ENCODE data around the gene PHC2.

Gene PHC2

GRCh38 chr1:33359931-33360330 lies 71.0 kb downstream of the PHC2 start:
- in situ Hi-C loops (cut with MboI; ENCODE audit: low sequenced_read_pairs): no loop called here
- no peaks in the 10 kb centered on the region for H3K9me3 ChIP-seq
- no peak overlapping the region for H3K4me3 ChIP-seq
- no peaks in the 10 kb centered on the region for H3K36me3 ChIP-seq (replicated peaks)
- H3K4me1 ChIP-seq: peaks cover 17% of the 10 kb centered on the region
- no peaks in the 10 kb centered on the region for H3K27me3 ChIP-seq (ENCODE audit: low read depth)
- no peak for DNase-seq (ENCODE audit: low spot score in 2 of 2)

GRCh38 chr1:33358795-33359503 lies 71.9 kb downstream of the PHC2 start:
- Histone ChIP-seq H3K9me3 (no peaks in the 10 kb centered on the region), H3K27me3 (ENCODE audit: low read depth) (no peaks in the 10 kb centered on the region), H3K4me3 (no peak overlapping the region), H3K36me3 (replicated peaks) (no peaks in the 10 kb centered on the region), H3K4me1 (peaks cover 15% of the 10 kb centered on the region)
- DNase-seq (ENCODE audit: low spot score in 2 of 2): no peak
- in situ Hi-C loops (cut with MboI; ENCODE audit: low sequenced_read_pairs): no loop called here

- no peak overlapping the region for H3K4me3 ChIP-seq
- peaks cover 8% of the 10 kb centered on the region for H3K4me1 ChIP-seq
- no peaks in the 10 kb centered on the region for H3K36me3 ChIP-seq (replicated peaks)
- in situ Hi-C loops (cut with MboI; ENCODE audit: low sequenced_read_pairs): no loop called here
- no peak for DNase-seq (ENCODE audit: low spot score in 2 of 2)
- no peaks in the 10 kb centered on the region for H3K9me3 ChIP-seq
- no peaks in the 10 kb centered on the region for H3K27me3 ChIP-seq (ENCODE audit: low read depth)
Measured at GRCh38 chr1:33358114-33358794, 72.6 kb downstream of the PHC2 start.

- H3K27me3 ChIP-seq (ENCODE audit: low read depth): no peaks in the 10 kb centered on the region
- H3K4me3 ChIP-seq: no peak overlapping the region
- in situ Hi-C loops (cut with MboI; ENCODE audit: low sequenced_read_pairs): no loop called here
- no peaks in the 10 kb centered on the region for H3K36me3 ChIP-seq (replicated peaks)
- H3K9me3 ChIP-seq: no peaks in the 10 kb centered on the region
- peaks cover 3% of the 10 kb centered on the region; the same call in 1 of the 2 replicates for H3K4me1 ChIP-seq
- DNase-seq (ENCODE audit: low spot score in 2 of 2): no peak
Measured at GRCh38 chr1:33357099-33357498, 73.8 kb downstream of the PHC2 start.

GRCh38 chr1:33354707-33355316 lies 76.1 kb downstream of the PHC2 start:
- in situ Hi-C loops (cut with MboI; ENCODE audit: low sequenced_read_pairs): no loop called here
- no peaks in the 10 kb centered on the region for H3K36me3 ChIP-seq (replicated peaks)
- DNase-seq (ENCODE audit: low spot score in 2 of 2): no peak
- no peaks in the 10 kb centered on the region for H3K9me3 ChIP-seq
- H3K27me3 ChIP-seq (ENCODE audit: low read depth): no peaks in the 10 kb centered on the region
- peaks cover 13% of the 10 kb centered on the region for H3K4me1 ChIP-seq
- no peak overlapping the region for H3K4me3 ChIP-seq

DNA sequence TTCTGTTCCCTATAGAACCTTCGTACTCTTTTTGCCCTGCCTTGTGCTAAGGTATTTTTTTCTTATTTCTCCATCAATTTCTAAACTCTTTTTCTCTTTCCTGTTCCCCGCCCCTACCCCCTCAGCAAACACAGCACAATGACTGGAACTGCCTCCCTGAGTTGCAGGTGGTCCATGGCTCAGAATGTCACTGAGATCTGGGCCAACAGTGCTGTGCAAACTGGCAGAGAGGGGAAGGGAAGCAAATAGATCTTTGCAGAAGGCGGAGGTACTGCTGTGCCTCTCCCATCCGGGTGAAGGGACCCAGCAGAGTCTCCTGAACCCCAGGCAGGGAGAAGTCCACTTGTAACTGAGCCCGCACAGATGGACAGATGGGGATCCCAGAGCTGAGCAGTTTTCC lies 77.4 kb downstream of the PHC2 start:
- H3K4me3 ChIP-seq: no peak overlapping the region
- in situ Hi-C loops (cut with MboI; ENCODE audit: low sequenced_read_pairs): no loop called here
- H3K9me3 ChIP-seq: no peaks in the 10 kb centered on the region
- no peaks in the 10 kb centered on the region for H3K36me3 ChIP-seq (replicated peaks)
- H3K27me3 ChIP-seq (ENCODE audit: low read depth): no peaks in the 10 kb centered on the region
- H3K4me1 ChIP-seq: peaks cover 13% of the 10 kb centered on the region
- DNase-seq (ENCODE audit: low spot score in 2 of 2): no peak

- Histone ChIP-seq H3K4me3 (no peak overlapping the region), H3K36me3 (replicated peaks) (peaks cover 3% of the 10 kb centered on the region; the same call in 1 of the 2 replicates), H3K27me3 (ENCODE audit: low read depth) (no peaks in the 10 kb centered on the region), H3K9me3 (no peaks in the 10 kb centered on the region), H3K4me1 (peaks cover 31% of the 10 kb centered on the region)
- in situ Hi-C loops (cut with MboI; ENCODE audit: low sequenced_read_pairs): no loop called here
- DNase-seq (ENCODE audit: low spot score in 2 of 2): no peak
Measured at GRCh38 chr1:33351281-33351660, 79.6 kb downstream of the PHC2 start.

DNA sequence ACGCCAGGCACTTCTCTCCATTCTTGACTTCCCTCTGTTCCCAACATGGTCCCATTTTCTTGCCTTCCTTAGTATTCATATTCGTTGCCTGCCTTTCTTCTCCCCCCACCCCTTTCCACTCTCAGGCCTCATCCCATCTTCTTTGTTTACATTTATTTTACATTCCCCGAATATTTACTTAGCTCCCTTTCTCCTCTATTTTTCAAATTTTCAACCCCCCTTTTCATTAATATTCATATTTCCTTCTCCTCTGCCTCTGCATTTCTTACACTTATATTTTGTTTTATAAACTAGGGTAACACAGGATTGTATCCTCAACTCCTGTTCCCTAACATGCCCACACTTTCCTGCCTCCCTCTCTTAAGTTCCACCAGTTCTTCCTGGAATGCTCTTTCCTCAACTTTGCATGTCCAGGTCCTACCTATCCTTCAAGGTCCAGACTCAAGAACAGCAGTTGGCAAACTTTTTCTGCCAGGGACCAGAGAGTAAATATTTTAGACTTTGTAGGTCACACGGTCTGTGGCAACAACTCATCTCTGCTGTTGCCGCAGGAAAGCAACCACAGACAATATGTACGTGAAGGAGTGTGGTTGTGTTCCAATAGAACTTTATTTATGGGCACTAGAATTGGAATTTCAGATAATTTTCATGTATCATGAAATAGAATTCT lies 80.1 kb downstream of the PHC2 start:
- in situ Hi-C loops (cut with MboI; ENCODE audit: low sequenced_read_pairs): no loop called here
- H3K9me3 ChIP-seq: no peaks in the 10 kb centered on the region
- H3K4me3 ChIP-seq: peak overlapping the region; percentile 38
- no peak for DNase-seq (ENCODE audit: low spot score in 2 of 2)
- no peaks in the 10 kb centered on the region for H3K27me3 ChIP-seq (ENCODE audit: low read depth)
- peaks cover 3% of the 10 kb centered on the region; the same call in 1 of the 2 replicates for H3K36me3 ChIP-seq (replicated peaks)
- peaks cover 34% of the 10 kb centered on the region for H3K4me1 ChIP-seq

DNA sequence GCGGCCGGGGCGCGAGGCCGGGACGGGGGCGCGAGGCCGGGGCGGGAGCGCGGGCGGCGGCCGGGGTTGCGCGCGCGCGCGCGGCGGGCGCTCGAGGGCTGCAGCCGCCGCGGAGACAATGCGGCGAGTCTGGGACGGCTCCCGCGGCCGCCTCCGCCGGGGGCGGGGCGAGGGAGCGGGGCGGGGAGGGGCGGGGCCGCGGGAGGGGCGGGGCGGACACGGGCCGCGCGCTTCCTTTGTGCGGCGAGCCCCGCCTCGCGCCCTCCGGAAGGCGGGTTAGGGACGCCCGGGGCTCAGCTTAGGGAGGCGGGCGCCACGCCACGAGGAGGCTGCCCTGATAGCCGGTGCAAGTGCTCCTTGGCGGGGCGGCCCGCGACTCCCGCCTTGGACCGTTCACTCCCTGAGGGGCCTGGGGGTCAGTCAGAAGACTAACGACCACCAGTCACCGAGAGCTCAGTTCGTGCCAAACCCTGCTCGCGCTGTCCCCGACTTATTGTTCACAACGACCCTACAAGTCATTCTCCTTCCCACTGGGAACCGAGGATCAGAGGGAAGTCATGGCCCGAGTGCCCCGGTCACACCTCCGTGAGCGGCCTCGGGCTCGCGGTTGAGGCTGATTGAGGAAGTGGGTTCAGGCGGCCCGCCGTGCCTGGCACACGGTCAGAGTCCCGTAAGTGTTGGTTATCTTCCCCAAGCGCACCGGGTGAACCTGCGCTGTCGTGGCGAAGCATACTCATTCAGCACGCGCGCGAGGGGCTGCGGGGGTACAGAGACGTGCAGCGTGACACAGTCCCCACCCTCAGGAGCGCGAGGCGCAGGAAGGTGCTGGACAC lies 80.9 kb downstream of the PHC2 start:
- in situ Hi-C loops (cut with MboI; ENCODE audit: low sequenced_read_pairs): no loop called here
- DNase-seq (ENCODE audit: low spot score in 2 of 2): peak; percentile 77 to 88
- peaks cover 3% of the 10 kb centered on the region; the same call in 1 of the 2 replicates for H3K36me3 ChIP-seq (replicated peaks)
- peaks cover 37% of the 10 kb centered on the region for H3K4me1 ChIP-seq
- H3K4me3 ChIP-seq: peak overlapping the region; percentile 38
- no peaks in the 10 kb centered on the region for H3K9me3 ChIP-seq
- H3K27me3 ChIP-seq (ENCODE audit: low read depth): no peaks in the 10 kb centered on the region

- no peaks in the 10 kb centered on the region for H3K27me3 ChIP-seq (ENCODE audit: low read depth)
- DNase-seq (ENCODE audit: low spot score in 2 of 2): peak in 1 of 2 experiments; percentile 51
- in situ Hi-C loops (cut with MboI; ENCODE audit: low sequenced_read_pairs): no loop called here
- peaks cover 37% of the 10 kb centered on the region for H3K4me1 ChIP-seq
- H3K36me3 ChIP-seq (replicated peaks): peaks cover 3% of the 10 kb centered on the region; the same call in 1 of the 2 replicates
- H3K4me3 ChIP-seq: peak overlapping the region; percentile 45
- no peaks in the 10 kb centered on the region for H3K9me3 ChIP-seq
Measured at GRCh38 chr1:33349081-33349759, 81.7 kb downstream of the PHC2 start.

- Histone ChIP-seq H3K36me3 (replicated peaks) (peaks cover 3% of the 10 kb centered on the region), H3K27me3 (ENCODE audit: low read depth) (no peaks in the 10 kb centered on the region), H3K4me3 (peak overlapping the region; percentile 45), H3K4me1 (peaks cover 37% of the 10 kb centered on the region), H3K9me3 (no peaks in the 10 kb centered on the region)
- peak in 1 of 2 experiments; percentile 21 for DNase-seq (ENCODE audit: low spot score in 2 of 2)
- in situ Hi-C loops (cut with MboI; ENCODE audit: low sequenced_read_pairs): no loop called here
Measured at GRCh38 chr1:33348676-33349080, 82.2 kb downstream of the PHC2 start.

DNA sequence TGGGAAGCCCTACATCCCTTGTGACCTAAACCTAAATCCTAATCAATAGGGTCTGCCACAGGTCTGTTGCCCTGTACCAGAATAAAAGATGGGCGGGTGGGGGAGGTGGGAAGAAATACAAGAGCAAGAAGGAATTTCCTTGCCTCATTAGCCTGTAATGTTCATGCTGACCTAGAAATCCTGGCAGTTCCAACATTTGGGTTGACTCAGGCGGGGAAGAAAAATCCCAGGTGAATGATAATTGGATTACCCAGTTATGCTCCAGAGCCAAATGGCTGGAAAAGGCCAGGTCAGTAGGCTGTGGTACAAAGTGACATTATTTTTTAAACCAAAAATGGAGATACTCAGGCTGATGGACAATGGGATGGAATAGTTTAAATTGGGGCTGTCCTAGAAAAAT lies 82.7 kb downstream of the PHC2 start:
- H3K36me3 ChIP-seq (replicated peaks): peaks cover 3% of the 10 kb centered on the region
- H3K4me1 ChIP-seq: peaks cover 37% of the 10 kb centered on the region
- H3K27me3 ChIP-seq (ENCODE audit: low read depth): no peaks in the 10 kb centered on the region

GRCh38 chr1:33347650-33347992 lies 83.3 kb downstream of the PHC2 start:
- no peak for DNase-seq (ENCODE audit: low spot score in 2 of 2)
- H3K9me3 ChIP-seq: no peaks in the 10 kb centered on the region
- H3K27me3 ChIP-seq (ENCODE audit: low read depth): no peaks in the 10 kb centered on the region
- peaks cover 3% of the 10 kb centered on the region for H3K36me3 ChIP-seq (replicated peaks)
- in situ Hi-C loops (cut with MboI; ENCODE audit: low sequenced_read_pairs): no loop called here
- H3K4me3 ChIP-seq: no peak overlapping the region
- H3K4me1 ChIP-seq: peaks cover 41% of the 10 kb centered on the region

More for the DNA sequence above, 82.7 kb downstream of the PHC2 start:
- Histone ChIP-seq H3K9me3 (no peaks in the 10 kb centered on the region), H3K4me3 (peak overlapping the region; percentile 45)
- in situ Hi-C loops (cut with MboI; ENCODE audit: low sequenced_read_pairs): no loop called here
- no peak for DNase-seq (ENCODE audit: low spot score in 2 of 2)

Measured in HAP-1 (cell line).